GM12873 (cell line): ENCODE results near the gene UBTD2.

Source experiments
- TF ChIP-seq, protein P1 (sequence below): IDR thresholded peaks from 2 replicates; pipeline ENCODE4 v1.5.1; 2012; ENCODE audit warnings: low read depth, mild to moderate bottlenecking, moderate library complexity, low read length, control low read depth; ENCODE audit not compliant: insufficient read depth; ENCODE audit errors: missing control alignments

Gene UBTD2

DNA sequence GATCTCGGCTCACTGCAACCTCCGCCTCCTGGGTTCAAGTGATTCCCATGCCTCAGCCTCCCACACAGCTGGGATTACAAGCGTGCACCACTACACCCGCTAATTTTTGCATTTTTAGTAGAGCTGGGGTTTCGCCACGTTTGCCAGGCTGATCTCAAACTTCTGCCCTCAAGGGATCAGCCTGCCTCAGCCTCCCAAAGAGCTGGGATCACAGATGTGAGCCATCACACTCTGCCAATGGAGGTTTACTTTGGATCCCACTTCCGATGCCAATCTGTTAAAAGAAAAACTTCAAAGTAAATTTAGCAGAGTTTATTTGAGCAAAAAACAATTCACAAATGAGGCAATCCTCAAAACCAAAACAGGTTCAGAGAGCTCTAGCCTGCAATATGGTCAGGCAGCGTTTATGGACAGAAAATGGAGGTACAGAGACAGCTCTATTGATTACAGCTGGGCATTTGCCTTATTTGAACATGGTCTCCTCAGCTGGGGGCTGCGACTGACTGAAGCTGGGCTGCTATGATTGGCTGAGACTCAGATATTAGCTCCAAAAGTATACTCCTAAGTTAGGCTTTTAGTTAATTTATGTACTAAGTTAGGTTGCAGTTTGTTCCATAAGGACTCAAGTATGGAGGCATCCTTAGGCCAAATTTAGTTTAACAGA is 18.6 kb upstream of the UBTD2 start:
- TF ChIP-seq, protein P1, sequence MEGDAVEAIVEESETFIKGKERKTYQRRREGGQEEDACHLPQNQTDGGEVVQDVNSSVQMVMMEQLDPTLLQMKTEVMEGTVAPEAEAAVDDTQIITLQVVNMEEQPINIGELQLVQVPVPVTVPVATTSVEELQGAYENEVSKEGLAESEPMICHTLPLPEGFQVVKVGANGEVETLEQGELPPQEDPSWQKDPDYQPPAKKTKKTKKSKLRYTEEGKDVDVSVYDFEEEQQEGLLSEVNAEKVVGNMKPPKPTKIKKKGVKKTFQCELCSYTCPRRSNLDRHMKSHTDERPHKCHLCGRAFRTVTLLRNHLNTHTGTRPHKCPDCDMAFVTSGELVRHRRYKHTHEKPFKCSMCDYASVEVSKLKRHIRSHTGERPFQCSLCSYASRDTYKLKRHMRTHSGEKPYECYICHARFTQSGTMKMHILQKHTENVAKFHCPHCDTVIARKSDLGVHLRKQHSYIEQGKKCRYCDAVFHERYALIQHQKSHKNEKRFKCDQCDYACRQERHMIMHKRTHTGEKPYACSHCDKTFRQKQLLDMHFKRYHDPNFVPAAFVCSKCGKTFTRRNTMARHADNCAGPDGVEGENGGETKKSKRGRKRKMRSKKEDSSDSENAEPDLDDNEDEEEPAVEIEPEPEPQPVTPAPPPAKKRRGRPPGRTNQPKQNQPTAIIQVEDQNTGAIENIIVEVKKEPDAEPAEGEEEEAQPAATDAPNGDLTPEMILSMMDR = no peak

DNA sequence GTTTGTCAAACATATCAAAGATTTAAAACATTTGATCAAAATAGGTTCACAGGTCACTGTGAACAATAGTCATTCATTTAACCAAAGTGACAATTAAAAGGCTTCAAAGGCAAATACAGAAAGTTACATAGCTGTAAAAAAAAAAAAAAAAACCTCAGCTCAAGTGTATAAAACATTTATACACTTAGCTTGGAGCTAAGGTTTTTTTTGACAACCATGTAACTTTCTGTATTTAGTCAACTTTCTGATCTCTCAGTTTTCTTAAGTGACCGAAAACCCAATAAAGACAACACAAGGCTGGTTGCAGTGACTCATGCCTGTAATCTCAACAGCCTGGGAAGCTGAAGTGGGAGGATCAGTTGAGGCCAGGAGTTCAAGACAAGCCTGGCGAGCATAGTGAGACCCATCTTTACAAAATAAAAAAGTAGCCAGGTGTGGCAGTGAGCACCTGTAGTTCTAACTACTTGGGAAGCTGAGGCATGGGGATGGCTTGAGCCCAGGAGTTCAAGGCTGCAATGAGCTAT is 16.4 kb upstream of the UBTD2 start:
- TF ChIP-seq, protein P1 = no peak

GRCh38 chr5:172294831-172295230 is 11.3 kb upstream of the UBTD2 start:
- TF ChIP-seq, protein P1 = no peak

- TF ChIP-seq, protein P1 = no peak
Measured at GRCh38 chr5:172293745-172294342, 10.3 kb upstream of the UBTD2 start.

DNA sequence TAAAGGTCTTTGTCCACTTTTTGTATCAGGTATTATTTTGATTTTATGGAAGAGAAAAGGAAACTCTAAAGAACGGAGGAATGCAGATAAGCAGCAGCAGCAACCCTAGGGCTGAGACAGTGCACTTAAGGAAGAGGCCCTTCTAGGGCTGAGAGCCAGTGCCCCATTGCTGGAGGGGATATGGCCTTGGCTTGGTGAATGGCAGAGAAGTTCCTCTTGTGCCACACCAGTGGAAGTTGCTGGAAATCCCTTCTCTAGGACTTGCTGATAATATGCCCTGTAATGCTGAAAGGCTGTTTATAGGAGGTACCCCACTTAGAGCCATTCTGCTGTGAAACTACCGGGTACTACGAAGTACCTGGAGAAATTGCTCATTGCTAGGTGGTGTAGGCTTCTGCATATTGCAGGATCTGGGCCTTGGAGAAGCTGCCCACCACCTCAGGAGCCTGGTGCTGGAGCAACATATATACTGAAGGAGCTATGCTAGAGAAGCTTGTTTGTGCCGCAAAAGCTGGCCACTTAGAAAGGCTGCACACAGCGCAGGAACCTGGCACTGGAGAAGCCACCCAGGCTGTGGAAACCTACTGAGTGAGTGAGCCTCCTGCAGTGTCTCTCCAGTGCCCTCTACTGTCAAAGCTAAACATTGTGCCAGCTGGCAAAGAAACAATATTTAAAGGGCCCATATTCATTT is 9.6 kb upstream of the UBTD2 start:
- TF ChIP-seq, protein P1 = peak; percentile 94

DNA sequence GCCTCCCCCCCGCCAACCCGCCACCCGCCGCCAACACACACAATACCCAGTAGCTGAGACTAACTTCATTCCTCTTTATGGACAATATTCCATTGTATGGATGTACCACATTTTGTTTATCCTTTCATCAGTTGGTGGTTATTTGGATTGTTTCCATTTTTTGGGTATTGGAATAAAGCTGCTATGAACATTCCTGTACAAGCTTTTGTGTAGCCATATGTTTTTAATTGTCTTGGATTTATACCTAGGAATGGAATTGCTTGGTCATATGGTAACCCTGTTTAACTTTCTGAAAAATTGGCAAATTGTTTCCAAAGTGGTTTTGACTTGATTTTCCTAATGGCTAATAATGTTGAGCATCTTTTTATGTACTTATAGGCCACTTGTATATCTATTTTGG is 4.9 kb upstream of the UBTD2 start:
- TF ChIP-seq, protein P1 = no peak
